ENCODE data around the gene GRAMD2A.

Gene GRAMD2A

GRCh38 chr15:72141171-72142084, 56.2 kb downstream of the GRAMD2A start:
- no peak for TF ChIP-seq CTCF (conservative IDR thresholded peaks at IDR 0.05; ENCODE audit: control insufficient read depth, insufficient read depth, low read depth, low read length)
- no peak overlapping the region for H3K4me3 ChIP-seq (ENCODE audit: control insufficient read depth, low read depth, low read length)
- DNase-seq (ENCODE audit: low read depth), result no peak

- no peak for TF ChIP-seq CTCF (conservative IDR thresholded peaks at IDR 0.05; ENCODE audit: control insufficient read depth, insufficient read depth, low read depth, low read length)
These were observed 57.5 kb downstream of the GRAMD2A start for GRCh38 chr15:72140088-72140487.

GRCh38 chr15:72139667-72140066, 57.9 kb downstream of the GRAMD2A start:
- H3K4me3 ChIP-seq (ENCODE audit: control insufficient read depth, low read depth, low read length), result no peak overlapping the region
- TF ChIP-seq CTCF (conservative IDR thresholded peaks at IDR 0.05; ENCODE audit: control insufficient read depth, insufficient read depth, low read depth, low read length), result no peak
- no peak for DNase-seq (ENCODE audit: low read depth)

More at GRCh38 chr15:72140088-72140487, 57.5 kb downstream of the GRAMD2A start:
- no peak for DNase-seq (ENCODE audit: low read depth)
- H3K4me3 ChIP-seq (ENCODE audit: control insufficient read depth, low read depth, low read length), result no peak overlapping the region

- no peak overlapping the region for H3K4me3 ChIP-seq (ENCODE audit: control insufficient read depth, low read depth, low read length)
- no peak for TF ChIP-seq CTCF (conservative IDR thresholded peaks at IDR 0.05; ENCODE audit: control insufficient read depth, insufficient read depth, low read depth, low read length)
- DNase-seq (ENCODE audit: low read depth), result no peak
These were observed 61.2 kb downstream of the GRAMD2A start for GRCh38 chr15:72136170-72137051.

GRCh38 chr15:72135719-72136118, 61.9 kb downstream of the GRAMD2A start:
- no peak overlapping the region for H3K4me3 ChIP-seq (ENCODE audit: control insufficient read depth, low read depth, low read length)
- no peak for TF ChIP-seq CTCF (conservative IDR thresholded peaks at IDR 0.05; ENCODE audit: control insufficient read depth, insufficient read depth, low read depth, low read length)
- no peak for DNase-seq (ENCODE audit: low read depth)

GRCh38 chr15:72133211-72133610, 64.4 kb downstream of the GRAMD2A start:
- no peak overlapping the region for H3K4me3 ChIP-seq (ENCODE audit: control insufficient read depth, low read depth, low read length)
- no peak for TF ChIP-seq CTCF (conservative IDR thresholded peaks at IDR 0.05; ENCODE audit: control insufficient read depth, insufficient read depth, low read depth, low read length)
- no peak for DNase-seq (ENCODE audit: low read depth)
